ENCODE measurements around the gene ZNF274.

DNA sequence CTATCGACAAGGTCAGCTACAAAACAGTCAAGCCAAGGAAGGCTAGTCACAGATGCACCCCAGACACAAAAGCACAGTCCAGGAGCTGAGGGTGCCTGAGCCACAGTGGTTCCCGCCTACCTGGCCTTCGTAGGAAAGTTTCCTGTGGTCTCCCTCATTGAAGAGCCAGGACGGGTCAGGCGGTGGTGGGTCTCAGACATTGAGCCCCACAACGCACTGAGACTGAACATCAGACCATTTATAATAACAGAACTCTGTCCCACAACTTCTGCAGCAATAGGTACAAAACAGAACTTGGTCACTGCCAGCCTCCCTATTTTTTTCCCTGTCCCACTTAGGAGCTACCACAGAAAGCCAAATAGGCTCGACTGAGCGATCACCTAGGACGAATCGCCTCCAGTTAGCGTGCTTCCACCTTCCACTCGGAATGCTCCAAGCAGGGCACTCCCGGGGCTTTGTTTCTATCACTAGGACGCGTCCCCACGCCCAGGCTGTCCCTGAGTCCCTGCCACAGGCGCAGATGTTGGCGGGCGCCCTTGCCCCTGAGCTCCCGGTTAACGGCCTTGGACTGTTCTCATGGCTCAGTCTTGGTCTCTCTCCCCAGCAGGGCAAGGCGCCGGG lies 45.2 kb downstream of the ZNF274 start:
- TF ChIP-seq, protein P1, sequence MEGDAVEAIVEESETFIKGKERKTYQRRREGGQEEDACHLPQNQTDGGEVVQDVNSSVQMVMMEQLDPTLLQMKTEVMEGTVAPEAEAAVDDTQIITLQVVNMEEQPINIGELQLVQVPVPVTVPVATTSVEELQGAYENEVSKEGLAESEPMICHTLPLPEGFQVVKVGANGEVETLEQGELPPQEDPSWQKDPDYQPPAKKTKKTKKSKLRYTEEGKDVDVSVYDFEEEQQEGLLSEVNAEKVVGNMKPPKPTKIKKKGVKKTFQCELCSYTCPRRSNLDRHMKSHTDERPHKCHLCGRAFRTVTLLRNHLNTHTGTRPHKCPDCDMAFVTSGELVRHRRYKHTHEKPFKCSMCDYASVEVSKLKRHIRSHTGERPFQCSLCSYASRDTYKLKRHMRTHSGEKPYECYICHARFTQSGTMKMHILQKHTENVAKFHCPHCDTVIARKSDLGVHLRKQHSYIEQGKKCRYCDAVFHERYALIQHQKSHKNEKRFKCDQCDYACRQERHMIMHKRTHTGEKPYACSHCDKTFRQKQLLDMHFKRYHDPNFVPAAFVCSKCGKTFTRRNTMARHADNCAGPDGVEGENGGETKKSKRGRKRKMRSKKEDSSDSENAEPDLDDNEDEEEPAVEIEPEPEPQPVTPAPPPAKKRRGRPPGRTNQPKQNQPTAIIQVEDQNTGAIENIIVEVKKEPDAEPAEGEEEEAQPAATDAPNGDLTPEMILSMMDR (conservative IDR thresholded peaks at IDR 0.05), result no peak
- TF ChIP-seq EZH2 (IDR thresholded peaks at IDR 0.05; ENCODE audit: low read depth), result no peak
